ENCODE data around the gene CTBP2. TPM values are rescaled to one million over a fixed set of nuclear protein-coding genes. Genes with fewer than 3 reads are reported as not detected.
A peak's percentile ranks its signal among the peaks of the same experiment; 100 is the strongest.
"Not testable (repeated sequence)": the region's sequence is repeated elsewhere in the genome, so short reads cannot be mapped to it uniquely, and the experiment has no call there.

CTBP2 gene
- total RNA-seq, 4 donors from 2014 or later = 69.7 to 125 (median 84.7) TPM

DNA sequence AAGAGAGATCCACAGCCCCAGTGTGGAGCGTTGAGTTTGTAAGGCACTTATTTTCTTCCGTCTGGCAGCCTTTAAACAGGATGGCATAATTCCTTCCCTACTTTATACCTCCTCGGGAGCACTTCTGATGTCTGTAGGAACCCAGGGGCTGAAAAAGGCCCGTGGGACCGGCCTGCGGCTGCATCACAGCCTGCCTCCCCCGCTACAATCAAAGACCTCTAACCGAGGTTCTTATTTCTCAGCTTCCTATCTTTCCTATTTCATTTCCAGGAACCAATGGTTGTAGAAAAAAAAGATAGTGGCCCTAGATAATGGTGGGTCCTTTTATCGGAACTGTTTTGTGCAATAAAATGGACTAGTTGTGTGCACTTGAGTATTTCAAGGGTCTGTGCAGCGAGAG, 4.1 kb upstream of the CTBP2 start:
- WGBS = 92% methylated on average over 10 of the region's 10 CpGs
- no peaks in the 10 kb centered on the region for H3K36me3 ChIP-seq
- TF ChIP-seq, protein P1, sequence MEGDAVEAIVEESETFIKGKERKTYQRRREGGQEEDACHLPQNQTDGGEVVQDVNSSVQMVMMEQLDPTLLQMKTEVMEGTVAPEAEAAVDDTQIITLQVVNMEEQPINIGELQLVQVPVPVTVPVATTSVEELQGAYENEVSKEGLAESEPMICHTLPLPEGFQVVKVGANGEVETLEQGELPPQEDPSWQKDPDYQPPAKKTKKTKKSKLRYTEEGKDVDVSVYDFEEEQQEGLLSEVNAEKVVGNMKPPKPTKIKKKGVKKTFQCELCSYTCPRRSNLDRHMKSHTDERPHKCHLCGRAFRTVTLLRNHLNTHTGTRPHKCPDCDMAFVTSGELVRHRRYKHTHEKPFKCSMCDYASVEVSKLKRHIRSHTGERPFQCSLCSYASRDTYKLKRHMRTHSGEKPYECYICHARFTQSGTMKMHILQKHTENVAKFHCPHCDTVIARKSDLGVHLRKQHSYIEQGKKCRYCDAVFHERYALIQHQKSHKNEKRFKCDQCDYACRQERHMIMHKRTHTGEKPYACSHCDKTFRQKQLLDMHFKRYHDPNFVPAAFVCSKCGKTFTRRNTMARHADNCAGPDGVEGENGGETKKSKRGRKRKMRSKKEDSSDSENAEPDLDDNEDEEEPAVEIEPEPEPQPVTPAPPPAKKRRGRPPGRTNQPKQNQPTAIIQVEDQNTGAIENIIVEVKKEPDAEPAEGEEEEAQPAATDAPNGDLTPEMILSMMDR (IDR thresholded peaks at IDR 0.05) = no peak
- no peak for TF ChIP-seq POLR2AphosphoS5 (IDR thresholded peaks at IDR 0.05)
- TF ChIP-seq POLR2A (IDR thresholded peaks at IDR 0.05; ENCODE audit: low read depth) = no peak
- no peak for TF ChIP-seq EP300 (IDR thresholded peaks at IDR 0.05)
- no peak overlapping the region for H3K4me3 ChIP-seq
- no peak overlapping the region for H3K27ac ChIP-seq (replicated peaks in 1 of 4)
- H3K4me1 ChIP-seq = peaks cover 5 to 11% (median 10%) of the 10 kb centered on the region in 4 donors
- H3K27me3 ChIP-seq = no peaks in the 10 kb centered on the region
- intact Hi-C loops (cut with DNase I) = loop anchor here (5.0 kb wide), 2 partner anchors 167 to 178 kb away; no protein-coding TSS in a partner anchor
- no peaks in the 10 kb centered on the region for H3K9me3 ChIP-seq
- DNase-seq (ENCODE audit: extremely low spot score) = no peak

DNA sequence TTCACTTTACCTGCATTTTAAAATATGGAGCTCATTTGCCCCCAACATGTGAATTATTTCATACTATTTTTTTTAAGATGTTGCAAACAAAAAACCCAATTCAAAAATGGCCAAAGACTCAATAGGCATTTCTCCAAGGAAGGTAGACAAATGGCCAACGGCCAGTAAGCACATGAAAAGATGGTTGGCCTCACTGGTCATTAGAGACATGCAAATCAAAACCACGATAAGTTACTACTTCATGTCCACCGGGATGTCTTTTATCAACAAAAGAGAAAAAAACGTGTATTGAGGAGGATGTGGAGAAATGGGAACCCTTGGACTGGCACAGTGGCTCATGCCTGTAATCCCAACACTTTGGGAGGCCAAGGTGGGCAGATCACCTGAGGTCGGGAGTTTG, 3.4 kb upstream of the CTBP2 start:
- intact Hi-C loops (cut with DNase I) = loop anchor here (5.0 kb wide), 2 partner anchors 167 to 178 kb away; no protein-coding TSS in a partner anchor
- no peaks in the 10 kb centered on the region for H3K9me3 ChIP-seq
- WGBS = 69% methylated on average over 5 of the region's 5 CpGs
- DNase-seq (ENCODE audit: extremely low spot score) = no peak
- peaks cover 5 to 11% (median 10%) of the 10 kb centered on the region in 4 donors for H3K4me1 ChIP-seq
- no peaks in the 10 kb centered on the region for H3K27me3 ChIP-seq
- H3K36me3 ChIP-seq = no peaks in the 10 kb centered on the region
- TF ChIP-seq, protein P1 (IDR thresholded peaks at IDR 0.05) = no peak
- TF ChIP-seq POLR2AphosphoS5 (IDR thresholded peaks at IDR 0.05) (no peak), POLR2A (IDR thresholded peaks at IDR 0.05; ENCODE audit: low read depth) (no peak), EP300 (IDR thresholded peaks at IDR 0.05) (no peak)
- no peak overlapping the region for H3K27ac ChIP-seq (replicated peaks in 1 of 4)
- H3K4me3 ChIP-seq = no peak overlapping the region

DNA sequence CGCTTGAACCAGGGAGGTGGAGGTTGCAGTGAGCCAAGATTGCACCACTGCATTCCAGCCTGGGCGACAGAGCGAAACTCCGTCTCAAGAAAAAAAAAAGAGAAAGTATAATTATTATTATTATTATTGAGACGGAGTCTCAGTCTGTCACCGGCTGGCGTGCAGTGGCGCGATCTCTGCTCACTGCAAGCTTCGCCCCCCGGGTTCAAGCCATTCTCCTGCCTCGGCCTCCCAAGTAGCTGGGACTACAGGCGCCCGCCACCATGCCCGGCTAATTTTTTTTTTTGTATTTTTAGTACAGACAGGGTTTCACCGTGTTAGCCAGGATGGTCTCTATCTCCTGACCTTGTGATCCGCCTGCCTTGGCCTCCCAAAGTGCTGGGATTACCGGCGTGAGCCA, 2.9 kb upstream of the CTBP2 start:
- DNase-seq (ENCODE audit: extremely low spot score); H3K27me3 ChIP-seq; H3K27ac ChIP-seq (replicated peaks in 1 of 4); H3K36me3 ChIP-seq; H3K9me3 ChIP-seq; H3K4me3 ChIP-seq: not testable (repeated sequence)
- 95% methylated on average over 19 of the region's 19 CpGs for WGBS
- peaks cover 7 to 12% (median 11%) of the 10 kb centered on the region in 4 donors for H3K4me1 ChIP-seq
- intact Hi-C loops (cut with DNase I) = loop anchor here (5.0 kb wide), 2 partner anchors 166 to 179 kb away; no protein-coding TSS in a partner anchor

DNA sequence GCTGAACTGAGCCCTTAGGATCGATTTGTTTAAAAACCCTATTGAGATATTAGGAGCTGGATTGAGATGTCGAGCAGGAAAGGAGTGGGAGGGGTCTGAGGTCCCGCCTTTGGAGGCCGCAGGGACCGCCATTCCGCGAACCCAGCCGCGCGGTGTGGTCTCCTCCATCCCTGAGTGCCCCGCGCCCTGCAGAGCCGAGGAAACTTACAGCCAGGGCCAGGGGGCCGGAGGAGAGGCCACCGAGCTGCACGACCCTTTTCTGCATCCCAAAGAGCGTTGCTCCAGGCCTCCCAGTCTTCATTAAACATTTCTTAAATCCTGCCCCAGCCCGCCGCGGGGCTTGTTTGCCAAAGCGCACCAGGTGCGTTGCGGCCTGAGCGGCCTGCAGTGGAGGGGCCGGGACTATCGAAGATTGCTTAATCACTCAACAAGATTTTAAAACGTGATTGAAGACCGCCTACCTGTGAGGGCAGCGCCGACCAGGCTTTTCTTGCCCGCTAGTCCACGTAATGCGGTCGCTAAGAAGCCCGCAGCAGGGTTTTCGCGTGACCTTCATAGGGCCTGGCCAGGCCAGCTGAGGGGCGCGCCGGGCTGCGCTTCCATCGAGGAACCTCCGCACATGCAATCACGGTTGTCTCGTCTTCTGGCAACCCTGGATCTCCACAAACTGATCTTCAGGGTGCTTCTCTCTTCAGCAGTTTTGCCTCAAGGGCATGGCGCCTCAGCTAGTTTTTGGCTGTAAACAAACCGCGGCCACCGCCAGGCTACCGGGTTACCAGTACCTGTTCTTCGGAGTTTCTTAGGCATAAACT, 2.0 kb upstream of the CTBP2 start:
- H3K27ac ChIP-seq (replicated peaks in 1 of 4) = peak overlapping the region; percentile 95 to 99 (median 98)
- intact Hi-C loops (cut with DNase I) = loop anchor here (5.0 kb wide), 2 partner anchors 165 to 180 kb away; no protein-coding TSS in a partner anchor
- peaks cover 16 to 21% (median 20%) of the 10 kb centered on the region in 4 donors for H3K4me1 ChIP-seq
- H3K36me3 ChIP-seq = no peaks in the 10 kb centered on the region
- peak overlapping the region; percentile 92 to 99 (median 94) for H3K4me3 ChIP-seq
- no peaks in the 10 kb centered on the region for H3K9me3 ChIP-seq
- no peak for DNase-seq (ENCODE audit: extremely low spot score)
- TF ChIP-seq EP300 (IDR thresholded peaks at IDR 0.05) (no peak), POLR2AphosphoS5 (IDR thresholded peaks at IDR 0.05) (no peak), POLR2A (IDR thresholded peaks at IDR 0.05; ENCODE audit: low read depth) (no peak)
- TF ChIP-seq, protein P1 (IDR thresholded peaks at IDR 0.05) = no peak
- WGBS = 64% methylated on average over 46 of the region's 51 CpGs
- H3K27me3 ChIP-seq = no peaks in the 10 kb centered on the region

DNA sequence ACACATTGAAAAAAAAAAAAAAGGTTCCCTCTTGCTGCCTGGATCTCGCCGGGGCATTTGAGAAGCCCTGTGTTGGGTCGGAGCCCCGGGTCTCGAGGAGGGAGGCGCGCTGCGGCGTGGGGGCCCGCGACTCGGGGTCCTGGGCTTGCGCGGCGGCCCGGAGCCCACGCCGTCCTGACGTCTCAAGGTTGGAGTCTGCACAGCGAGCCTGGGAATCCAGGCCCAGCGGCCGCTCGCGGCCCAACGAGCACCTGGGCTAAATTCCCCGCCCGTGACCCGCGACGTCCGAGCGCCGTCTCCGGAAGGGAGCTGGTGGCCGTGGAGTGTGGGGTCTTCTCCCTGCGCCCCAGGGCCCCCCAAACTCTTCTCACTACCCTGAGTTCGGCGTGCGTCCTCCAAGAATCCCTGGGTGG, 1.4 kb upstream of the CTBP2 start:
- Histone ChIP-seq H3K4me1 (peaks cover 22 to 28% (median 26%) of the 10 kb centered on the region in 4 donors), H3K4me3 (peak overlapping the region; percentile 92 to 99 (median 94)), H3K27me3 (no peaks in the 10 kb centered on the region), H3K27ac (replicated peaks in 1 of 4) (peak overlapping the region; percentile 95 to 99 (median 98)), H3K9me3 (no peaks in the 10 kb centered on the region), H3K36me3 (no peaks in the 10 kb centered on the region)
- TF ChIP-seq, protein P1 (IDR thresholded peaks at IDR 0.05) = no peak
- no peak for TF ChIP-seq EP300 (IDR thresholded peaks at IDR 0.05)
- no peak for TF ChIP-seq POLR2A (IDR thresholded peaks at IDR 0.05; ENCODE audit: low read depth)
- no peak for TF ChIP-seq POLR2AphosphoS5 (IDR thresholded peaks at IDR 0.05)
- WGBS = 8% methylated on average over 20 of the region's 39 CpGs
- intact Hi-C loops (cut with DNase I) = loop anchor here (5.0 kb wide), 2 partner anchors 164 to 181 kb away; no protein-coding TSS in a partner anchor
- no peak for DNase-seq (ENCODE audit: extremely low spot score)
